Stimulated activated naive CD8-positive, alpha-beta T cell treated with anti-CD3 and anti-CD28 coated beads, Interleukin-15, amount 100 ng/mL, for 72 hours (primary cell): Measurements from ENCODE around the gene MAST4.

Experiments
- ATAC-seq: fragments of 150-1000 bp; cut with Tn5 transposase; 2 replicates; pipeline ENCODE4 v1.10.0; 2021; ENCODE audit warnings: mild to moderate bottlenecking, moderate library complexity
- DNase-seq, 2 donors: peaks; one replicate each; pipeline ENCODE4 v3.0.0; 2021 to 2022
- H3K27ac Mint-ChIP-seq, 2 donors: one replicate each; pipeline ENCODE4 v1.8.0; 2022; ENCODE audit warnings: mild to moderate bottlenecking in 2 of 2, mixed read lengths in 2 of 2, moderate library complexity in 2 of 2
- H3K27me3 Mint-ChIP-seq: one replicate; pipeline ENCODE4 v1.8.0; 2022; ENCODE audit warnings: mixed read lengths
- H3K4me1 Mint-ChIP-seq: one replicate; pipeline ENCODE4 v1.8.0; 2022; ENCODE audit warnings: mild to moderate bottlenecking, mixed read lengths
- H3K4me3 Mint-ChIP-seq, 2 donors: one replicate each; pipeline ENCODE4 v1.8.0; 2022; ENCODE audit warnings: mild to moderate bottlenecking in 2 of 2, mixed read lengths in 2 of 2, moderate library complexity in 1 of 2
- H3K9me3 Mint-ChIP-seq, 2 donors: one replicate each; pipeline ENCODE4 v1.8.0; 2022; ENCODE audit warnings: mixed read lengths in 2 of 2

The MAST4 gene

DNA sequence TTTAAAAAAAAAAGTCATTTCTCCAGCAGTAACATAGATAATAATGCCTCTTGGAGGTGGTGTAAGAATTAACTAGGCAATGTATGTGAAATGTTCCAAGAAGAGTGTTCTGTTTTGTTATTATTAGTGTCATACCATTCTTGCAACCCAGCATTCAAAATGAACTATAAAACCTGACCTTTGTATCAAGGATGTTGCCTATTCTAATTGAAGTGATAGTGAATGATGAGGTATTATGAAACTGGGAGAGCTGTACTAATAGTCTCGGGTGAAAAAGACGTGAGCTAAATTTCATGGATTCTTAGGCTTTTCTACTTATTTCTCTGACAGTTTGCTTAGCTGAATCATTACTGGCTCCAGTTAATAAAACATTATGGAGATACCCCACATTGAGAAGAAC, 375.8 kb downstream of the MAST4 start:
- no peak for ATAC-seq
- Mint-ChIP-seq H3K4me3 (no peak overlapping the region), H3K4me1 (no peaks in the 10 kb centered on the region)

DNA sequence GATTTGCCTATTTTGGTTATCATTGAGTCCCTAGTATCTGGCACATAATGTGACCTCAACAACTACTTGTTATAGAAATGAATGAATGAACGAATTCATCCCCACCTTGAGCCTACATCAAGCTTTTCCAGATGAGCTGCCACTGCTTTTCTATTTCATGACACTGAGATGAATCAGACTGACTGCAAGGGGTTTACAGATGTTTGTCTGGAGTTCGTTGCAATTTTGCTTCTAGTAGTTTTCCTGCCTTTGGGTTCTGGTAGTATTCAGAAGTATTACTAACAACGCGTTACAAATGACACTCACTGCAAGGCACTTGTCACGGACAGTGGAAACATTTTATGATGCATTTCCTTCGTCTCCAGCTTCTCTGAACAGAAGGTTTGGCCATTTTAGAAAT, 378.1 kb downstream of the MAST4 start:
- no peaks in the 10 kb centered on the region for H3K9me3 Mint-ChIP-seq

More for the DNA sequence above, 375.8 kb downstream of the MAST4 start:
- Mint-ChIP-seq H3K27ac (no peak overlapping the region), H3K27me3 (peaks cover 6% of the 10 kb centered on the region), H3K9me3 (no peaks in the 10 kb centered on the region)
- DNase-seq, result no peak

DNA sequence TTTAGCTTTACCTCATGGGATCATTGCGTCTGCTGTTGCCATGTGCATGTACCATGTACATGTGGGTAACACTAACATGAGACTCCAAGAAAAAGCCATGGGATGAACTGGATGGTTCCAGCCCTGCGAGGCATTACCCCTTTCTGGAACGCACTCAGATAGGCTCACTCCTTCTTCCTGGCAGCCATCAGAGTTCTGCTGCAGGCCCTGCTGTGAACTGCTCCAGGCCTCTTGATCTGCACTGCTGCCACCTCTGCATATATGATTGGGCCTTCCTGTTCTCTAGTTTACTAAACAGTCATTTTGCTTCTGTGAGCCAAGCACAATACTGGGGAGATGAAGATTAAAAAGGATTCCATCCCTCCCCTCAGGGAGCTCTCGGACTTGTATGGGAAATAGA, 379.9 kb downstream of the MAST4 start:
- H3K27ac Mint-ChIP-seq, result no peak overlapping the region
- peaks cover 11% of the 10 kb centered on the region for H3K27me3 Mint-ChIP-seq
- H3K4me3 Mint-ChIP-seq, result no peak overlapping the region
- H3K9me3 Mint-ChIP-seq, result no peaks in the 10 kb centered on the region
- no peak for ATAC-seq
- DNase-seq, result no peak
- no peaks in the 10 kb centered on the region for H3K4me1 Mint-ChIP-seq

More for the DNA sequence above, 378.1 kb downstream of the MAST4 start:
- ATAC-seq (no peak), DNase-seq (no peak)
- Mint-ChIP-seq H3K4me1 (no peaks in the 10 kb centered on the region), H3K27ac (no peak overlapping the region), H3K27me3 (peaks cover 17% of the 10 kb centered on the region), H3K4me3 (no peak overlapping the region)

DNA sequence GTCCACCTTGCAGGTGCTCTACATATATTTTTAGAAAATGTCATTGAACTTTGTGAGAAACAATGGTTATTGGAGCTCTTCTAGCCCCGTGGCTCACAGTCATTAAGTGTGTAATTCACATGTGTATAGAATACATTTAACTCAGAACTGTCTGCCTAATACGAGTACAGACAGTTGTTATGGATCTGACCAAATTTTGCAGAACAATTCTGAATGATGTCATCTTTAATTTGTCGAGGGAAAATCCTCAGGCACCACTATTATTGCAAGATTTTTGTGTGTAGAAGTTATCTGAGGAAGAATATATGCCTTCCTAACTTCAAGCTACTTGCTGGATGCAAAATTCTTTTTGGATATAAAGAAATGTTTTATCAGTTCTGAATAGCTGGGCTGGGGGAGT, 383.5 kb downstream of the MAST4 start:
- Mint-ChIP-seq H3K9me3 (no peaks in the 10 kb centered on the region), H3K27me3 (peaks cover 11% of the 10 kb centered on the region), H3K4me3 (no peak overlapping the region), H3K4me1 (no peaks in the 10 kb centered on the region), H3K27ac (no peak overlapping the region)
- DNase-seq (no peak), ATAC-seq (no peak)

DNA sequence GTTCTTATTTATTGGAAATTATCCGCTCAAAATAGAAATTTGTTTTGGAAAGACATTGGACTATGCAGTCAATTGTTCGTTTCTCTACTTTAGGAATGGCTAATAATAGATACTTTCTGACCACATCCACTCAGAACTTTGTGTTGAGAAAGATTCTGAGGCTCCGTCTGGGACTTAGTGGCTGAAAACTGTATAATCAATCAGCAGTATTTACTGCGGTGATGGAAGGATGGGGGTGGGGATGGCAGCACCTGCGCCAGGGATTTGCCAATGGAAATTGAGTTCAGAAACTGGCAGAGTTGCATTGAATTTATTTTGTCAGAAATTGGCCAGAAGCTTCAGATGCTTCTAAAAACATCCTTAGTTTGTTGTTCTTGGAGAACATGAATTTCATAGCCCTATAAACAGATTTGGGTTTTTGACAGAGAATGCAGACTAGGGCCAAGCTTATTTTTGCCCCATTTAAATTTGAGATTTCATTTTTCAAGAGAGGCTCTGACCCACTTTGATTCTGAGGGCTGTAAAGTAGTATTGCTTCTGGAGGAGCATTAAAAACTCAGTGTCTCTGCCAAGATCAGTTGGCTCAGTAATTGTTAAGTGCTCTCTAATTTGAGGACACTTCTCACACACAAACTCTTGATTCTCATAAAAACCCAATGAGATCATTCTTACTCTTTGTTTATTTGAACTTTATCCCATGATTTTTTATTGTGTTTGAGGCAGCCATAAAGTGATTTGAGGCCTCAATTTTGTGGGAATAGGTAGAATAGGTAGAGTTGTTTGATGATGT, 385.3 kb downstream of the MAST4 start:
- no peak overlapping the region for H3K27ac Mint-ChIP-seq
- no peak overlapping the region for H3K4me3 Mint-ChIP-seq
- ATAC-seq (no peak), DNase-seq (no peak)
- H3K4me1 Mint-ChIP-seq, result no peaks in the 10 kb centered on the region
- no peaks in the 10 kb centered on the region for H3K9me3 Mint-ChIP-seq
- H3K27me3 Mint-ChIP-seq, result peaks cover 11% of the 10 kb centered on the region

DNA sequence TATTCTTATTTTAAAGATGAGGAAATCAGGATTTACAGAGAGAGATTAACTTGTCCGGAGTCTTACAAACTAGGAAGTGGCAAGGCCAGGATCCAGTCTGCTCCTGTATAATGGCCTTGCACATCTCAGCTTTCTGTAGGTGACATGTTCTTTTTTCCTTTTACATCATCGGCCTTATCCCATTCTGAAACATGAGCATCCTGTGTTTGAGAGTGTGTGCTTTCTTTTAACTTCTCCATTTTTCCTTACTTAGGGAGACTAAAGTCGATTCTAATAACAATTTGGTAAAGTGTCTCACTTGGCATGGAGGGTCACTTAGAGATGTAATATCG, 385.8 kb downstream of the MAST4 start:
- Mint-ChIP-seq H3K4me3 (no peak overlapping the region), H3K27me3 (peaks cover 11% of the 10 kb centered on the region), H3K27ac (no peak overlapping the region), H3K9me3 (no peaks in the 10 kb centered on the region), H3K4me1 (no peaks in the 10 kb centered on the region)
- DNase-seq, result no peak
- no peak for ATAC-seq

DNA sequence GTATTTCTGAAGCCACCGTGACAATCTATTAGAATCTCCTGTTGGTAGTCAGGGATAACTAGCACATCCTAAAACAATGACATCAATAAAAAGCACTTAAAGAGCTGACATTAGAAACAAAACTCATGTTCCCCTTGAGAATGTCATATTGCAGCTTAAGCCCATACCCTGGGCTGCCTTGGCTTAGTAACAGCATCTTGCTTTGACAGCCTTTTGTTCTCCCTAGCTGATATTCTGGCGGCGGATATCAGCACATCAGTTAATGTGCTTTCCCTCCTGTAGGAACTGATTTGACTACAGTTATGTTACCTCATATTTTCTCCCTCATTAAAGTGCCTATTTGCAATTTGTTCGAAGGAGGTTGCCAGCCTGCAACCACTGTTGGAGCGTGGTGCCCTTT, 386.3 kb downstream of the MAST4 start:
- peaks cover 11% of the 10 kb centered on the region for H3K27me3 Mint-ChIP-seq
- H3K4me1 Mint-ChIP-seq, result no peaks in the 10 kb centered on the region
- DNase-seq (no peak), ATAC-seq (no peak)
- H3K27ac Mint-ChIP-seq, result no peak overlapping the region
- no peaks in the 10 kb centered on the region for H3K9me3 Mint-ChIP-seq
- H3K4me3 Mint-ChIP-seq, result no peak overlapping the region

DNA sequence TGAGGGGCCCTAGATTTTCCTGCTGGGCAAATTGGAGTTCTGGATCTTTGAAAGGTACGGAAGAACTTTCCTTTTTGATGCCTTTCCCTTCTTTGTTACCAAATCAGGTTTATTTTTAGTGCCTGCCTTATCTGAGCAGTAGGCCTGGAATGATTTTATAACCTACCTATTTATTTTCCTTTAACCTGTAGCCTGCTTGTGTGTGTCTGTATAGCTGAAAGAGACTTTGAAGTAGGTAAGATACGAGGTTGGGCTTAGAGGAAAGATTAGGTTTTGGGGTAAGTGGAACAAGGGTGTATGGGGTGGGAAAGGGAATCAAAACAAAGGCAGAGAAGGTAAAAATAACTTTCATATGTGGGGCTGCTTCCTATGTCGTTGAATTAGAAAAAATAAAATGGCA, 389.2 kb downstream of the MAST4 start:
- H3K4me3 Mint-ChIP-seq, result no peak overlapping the region
- no peak for ATAC-seq
- H3K9me3 Mint-ChIP-seq, result no peaks in the 10 kb centered on the region
- no peak for DNase-seq
- no peaks in the 10 kb centered on the region for H3K4me1 Mint-ChIP-seq
- no peaks in the 10 kb centered on the region for H3K27me3 Mint-ChIP-seq
- H3K27ac Mint-ChIP-seq, result no peak overlapping the region

DNA sequence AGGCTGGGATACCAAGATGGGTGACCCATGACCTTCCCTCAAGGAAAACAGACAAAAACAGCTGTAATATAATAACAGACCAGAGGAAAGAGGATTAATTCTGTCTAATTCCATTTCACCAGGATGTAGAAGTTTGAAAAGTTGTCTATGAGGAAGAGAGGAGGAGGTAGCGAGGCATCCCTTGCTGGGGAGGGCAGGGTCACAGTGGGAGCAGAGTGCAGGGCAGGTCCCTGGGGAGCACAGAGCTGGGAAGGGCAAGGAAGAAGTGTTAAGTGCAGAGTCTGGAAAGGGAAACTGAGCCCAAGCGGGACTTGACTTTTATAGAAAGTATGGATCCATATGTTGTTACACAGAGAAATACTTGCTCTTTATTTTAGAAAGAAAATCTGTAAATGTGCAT, 389.8 kb downstream of the MAST4 start:
- Mint-ChIP-seq H3K27ac (no peak overlapping the region), H3K9me3 (no peaks in the 10 kb centered on the region), H3K4me3 (no peak overlapping the region), H3K4me1 (no peaks in the 10 kb centered on the region), H3K27me3 (no peaks in the 10 kb centered on the region)
- ATAC-seq (no peak), DNase-seq (no peak)

DNA sequence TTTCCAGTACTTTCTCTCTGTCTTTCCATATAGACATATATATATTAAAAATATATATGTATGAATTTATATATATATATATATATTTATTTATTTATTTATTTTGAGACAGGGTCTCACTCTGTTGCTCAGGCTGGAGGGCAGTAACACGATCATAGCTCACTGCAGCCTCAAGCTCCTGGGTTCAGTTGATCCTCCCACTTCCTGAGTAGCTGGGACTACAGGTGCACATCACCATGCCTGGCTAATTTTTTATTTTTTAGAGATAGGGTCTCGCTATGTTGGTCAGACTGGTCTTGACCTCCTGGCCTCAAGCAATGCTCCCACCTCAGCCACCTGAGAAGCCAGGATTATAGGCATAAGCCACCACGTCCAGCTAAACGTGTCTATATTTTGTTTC, 390.3 kb downstream of the MAST4 start:
- DNase-seq (no peak), ATAC-seq (no peak)
- no peaks in the 10 kb centered on the region for H3K27me3 Mint-ChIP-seq
- H3K27ac Mint-ChIP-seq, result no peak overlapping the region
- no peaks in the 10 kb centered on the region for H3K4me1 Mint-ChIP-seq
- H3K9me3 Mint-ChIP-seq, result no peaks in the 10 kb centered on the region
- H3K4me3 Mint-ChIP-seq, result no peak overlapping the region

DNA sequence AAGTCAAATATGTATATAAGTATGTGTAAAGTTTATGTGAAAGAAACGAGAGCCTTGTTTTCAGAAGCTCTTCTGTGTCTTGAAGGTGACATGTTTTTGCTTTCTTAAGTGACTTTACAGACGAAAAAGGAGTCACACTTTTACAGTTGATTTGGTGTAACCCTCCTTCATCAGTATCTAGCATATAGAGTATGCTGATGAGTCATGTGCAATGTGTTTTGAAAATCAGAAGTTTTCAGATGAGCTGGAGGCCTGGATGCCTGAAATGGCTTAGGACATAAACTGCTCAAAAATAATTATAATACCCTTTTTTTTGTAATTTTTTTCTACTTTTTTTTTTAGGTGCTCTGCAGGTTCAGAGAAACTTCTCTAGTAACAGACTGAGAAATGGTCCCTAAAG, 390.9 kb downstream of the MAST4 start:
- no peak overlapping the region for H3K4me3 Mint-ChIP-seq
- no peaks in the 10 kb centered on the region for H3K27me3 Mint-ChIP-seq
- H3K4me1 Mint-ChIP-seq, result no peaks in the 10 kb centered on the region
- H3K9me3 Mint-ChIP-seq, result no peaks in the 10 kb centered on the region
- no peak for ATAC-seq
- H3K27ac Mint-ChIP-seq, result no peak overlapping the region
- DNase-seq, result no peak

DNA sequence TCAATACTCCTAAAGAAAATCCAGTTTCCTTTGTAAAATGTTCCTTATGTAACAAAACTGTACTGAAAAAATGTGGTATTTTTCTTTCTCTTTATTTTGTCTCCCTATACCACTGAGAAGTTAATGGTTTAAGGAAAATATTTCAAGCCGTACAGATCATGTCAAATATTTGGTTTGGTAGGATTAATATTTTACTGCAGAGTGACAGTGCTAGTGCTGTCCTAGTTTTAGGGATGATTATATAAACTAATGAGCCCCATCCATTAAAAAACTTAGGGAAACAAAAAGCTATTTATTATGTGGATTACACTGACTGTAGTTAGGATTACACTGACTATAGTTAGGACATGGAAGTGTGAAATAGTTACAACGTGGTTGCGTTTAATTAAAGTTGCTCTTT, 391.3 kb downstream of the MAST4 start:
- Mint-ChIP-seq H3K4me1 (peaks cover 4% of the 10 kb centered on the region), H3K27ac (no peak overlapping the region), H3K9me3 (no peaks in the 10 kb centered on the region), H3K27me3 (no peaks in the 10 kb centered on the region), H3K4me3 (no peak overlapping the region)
- ATAC-seq (no peak), DNase-seq (no peak)

DNA sequence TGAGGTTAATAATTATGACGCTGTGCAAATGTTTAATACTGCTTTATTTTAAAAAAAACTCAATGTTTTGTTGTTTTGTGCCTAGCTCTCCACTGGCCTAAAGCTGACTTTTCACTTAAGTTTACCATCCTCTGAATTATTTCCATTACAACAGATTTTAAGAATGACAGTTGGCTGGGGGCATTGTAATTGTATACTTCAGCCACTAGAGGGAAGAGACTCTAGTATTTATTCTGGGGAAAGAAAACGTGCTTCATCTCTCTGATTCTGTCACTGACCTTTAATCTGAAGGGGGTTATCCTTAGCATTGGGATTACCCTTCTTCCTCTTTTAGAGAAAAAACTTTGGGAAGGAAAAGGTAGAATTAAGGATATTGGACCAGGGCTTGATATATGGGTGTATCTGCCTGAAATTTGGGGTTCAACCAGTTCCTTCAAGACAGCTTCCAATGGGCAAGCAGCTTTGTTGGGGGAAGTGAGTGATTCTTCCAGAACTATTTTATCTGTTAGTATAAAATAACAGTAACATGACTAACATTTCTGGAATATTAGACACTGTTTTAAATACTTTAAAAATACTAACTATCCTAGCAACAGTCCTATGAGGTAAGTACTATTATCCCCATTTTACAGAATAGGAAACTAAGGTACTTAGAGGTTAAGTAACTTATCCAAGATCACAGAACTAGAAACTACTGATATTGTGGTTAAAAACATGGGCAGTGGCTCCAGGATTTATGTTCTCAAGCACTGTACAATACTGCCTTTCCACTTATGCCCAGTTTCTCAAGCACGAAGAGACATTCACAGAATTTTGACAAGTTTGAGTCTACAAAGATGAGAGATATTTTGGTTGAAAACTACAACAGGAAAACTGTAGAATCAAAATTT, 392.0 kb downstream of the MAST4 start:
- H3K27ac Mint-ChIP-seq, result no peak overlapping the region
- peaks cover 2% of the 10 kb centered on the region for H3K27me3 Mint-ChIP-seq
- H3K4me3 Mint-ChIP-seq, result no peak overlapping the region
- DNase-seq (no peak), ATAC-seq (peak; percentile 48)
- H3K9me3 Mint-ChIP-seq, result no peaks in the 10 kb centered on the region
- H3K4me1 Mint-ChIP-seq, result peaks cover 10% of the 10 kb centered on the region

DNA sequence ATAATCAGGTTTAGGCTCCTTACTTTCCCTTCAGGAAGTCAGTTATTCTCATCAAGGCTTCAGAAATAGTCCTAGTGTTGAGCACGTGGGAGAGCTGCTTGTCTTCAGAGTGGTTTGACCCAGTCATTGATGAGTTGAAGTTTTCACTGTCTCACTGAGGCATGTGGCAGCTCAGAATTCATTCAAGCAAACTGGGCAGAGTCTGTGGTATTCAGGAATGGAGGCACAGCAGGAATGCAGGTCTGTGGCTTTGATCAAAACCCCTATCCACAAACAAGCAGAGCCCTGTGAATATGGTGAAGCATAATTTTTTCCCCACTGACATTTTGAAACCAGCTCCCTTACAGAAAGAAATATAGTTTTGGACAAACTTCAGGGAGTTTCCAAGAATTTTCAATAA, 393.1 kb downstream of the MAST4 start:
- no peak overlapping the region for H3K4me3 Mint-ChIP-seq
- no peak overlapping the region for H3K27ac Mint-ChIP-seq
- H3K27me3 Mint-ChIP-seq, result peaks cover 7% of the 10 kb centered on the region
- H3K9me3 Mint-ChIP-seq, result no peaks in the 10 kb centered on the region
- DNase-seq (no peak), ATAC-seq (no peak)
- peaks cover 15% of the 10 kb centered on the region for H3K4me1 Mint-ChIP-seq

DNA sequence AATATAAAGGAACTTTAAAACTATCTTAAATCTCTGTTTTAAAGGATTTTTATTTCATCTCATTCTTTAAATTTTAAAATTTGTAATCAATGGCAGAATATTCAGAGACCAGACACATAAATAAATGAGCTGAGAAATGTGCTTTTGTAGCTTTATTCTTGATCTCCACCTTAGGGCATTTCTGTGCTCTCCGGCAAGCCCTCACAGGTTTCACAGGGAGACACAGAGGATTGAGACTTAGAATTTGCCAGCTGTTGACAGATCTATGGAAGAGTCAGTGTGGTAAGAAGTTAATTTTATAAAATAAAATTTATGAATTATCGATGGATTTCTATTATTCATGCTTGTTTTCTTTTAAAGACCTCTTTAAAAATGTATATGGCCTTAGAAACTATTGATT, 393.6 kb downstream of the MAST4 start:
- peaks cover 7% of the 10 kb centered on the region for H3K27me3 Mint-ChIP-seq

DNA sequence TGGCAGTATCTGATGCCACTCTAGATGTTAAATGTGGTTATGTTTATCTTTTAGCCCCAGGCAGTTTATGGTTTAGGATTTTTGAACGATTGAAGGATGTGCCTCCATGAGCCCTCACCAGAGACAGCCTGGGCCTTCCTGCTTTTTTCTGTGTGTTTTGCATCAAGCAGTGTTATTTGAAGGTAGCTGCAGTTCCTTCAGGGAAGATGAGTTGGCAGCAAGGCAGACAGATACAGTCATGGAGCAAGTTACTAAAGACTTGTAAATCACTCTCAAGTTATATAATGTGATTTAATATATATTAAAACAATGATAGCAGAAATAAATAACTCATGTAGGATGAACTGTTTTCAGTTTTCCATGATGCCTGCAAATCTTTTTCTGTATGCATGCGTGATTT, 395.6 kb downstream of the MAST4 start:
- Mint-ChIP-seq H3K27me3 (peaks cover 7% of the 10 kb centered on the region), H3K9me3 (no peaks in the 10 kb centered on the region), H3K4me3 (no peak overlapping the region), H3K4me1 (peaks cover 15% of the 10 kb centered on the region), H3K27ac (no peak overlapping the region)
- DNase-seq, result no peak
- ATAC-seq, result no peak

More for the DNA sequence above, 393.6 kb downstream of the MAST4 start:
- DNase-seq, result no peak
- no peaks in the 10 kb centered on the region for H3K9me3 Mint-ChIP-seq
- H3K4me1 Mint-ChIP-seq, result peaks cover 15% of the 10 kb centered on the region
- no peak overlapping the region for H3K4me3 Mint-ChIP-seq
- ATAC-seq, result no peak
- no peak overlapping the region for H3K27ac Mint-ChIP-seq
